ENCODE data around the gene PTPRQ. TPM values are rescaled to one million over a fixed set of nuclear protein-coding genes. Genes with fewer than 3 reads are reported as not detected.

The PTPRQ gene
- total RNA-seq, 1 donor from 2014 or later: 0.64 TPM

DNA sequence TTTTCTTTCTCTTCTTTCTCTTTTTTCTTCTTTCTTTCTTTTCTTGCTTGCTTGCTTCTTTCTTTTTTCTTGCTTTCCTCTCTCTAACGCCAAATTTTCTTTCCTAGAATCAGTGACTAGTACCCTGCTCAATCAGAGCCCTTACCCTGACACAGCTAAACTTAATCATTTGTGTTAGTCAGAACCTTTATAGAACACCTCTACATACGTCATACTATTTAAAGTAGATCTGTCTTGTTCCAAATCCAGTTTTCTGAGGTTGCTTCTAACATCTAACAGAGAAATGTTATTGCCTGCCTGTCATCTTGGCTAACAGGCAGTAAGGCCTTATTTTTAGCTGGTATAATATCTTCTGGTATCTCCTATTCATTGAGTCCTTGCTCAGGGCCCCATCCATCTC lies 197.9 kb downstream of the PTPRQ start:
- intact Hi-C loops (cut with DNase I): no loop called here
- no peaks in the 10 kb centered on the region for H3K4me1 ChIP-seq

DNA sequence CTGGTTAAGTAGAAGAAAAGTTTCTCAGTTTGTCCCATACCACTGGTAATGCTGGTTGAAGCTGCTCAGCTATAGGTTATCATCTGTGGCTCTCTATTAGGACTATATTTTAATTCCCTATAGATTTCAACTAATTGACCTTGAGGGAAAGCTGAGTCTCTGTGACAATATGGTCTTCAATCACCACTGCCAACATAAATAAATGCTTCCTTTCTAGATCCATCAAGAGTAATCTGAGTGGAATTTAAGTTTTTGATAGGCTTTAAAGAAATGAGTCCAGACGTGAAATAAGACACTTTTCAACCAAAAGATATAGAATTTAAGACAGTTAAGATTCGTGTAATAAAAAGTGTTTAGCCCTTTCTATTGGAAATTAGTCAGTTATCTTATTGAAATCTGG lies 199.9 kb downstream of the PTPRQ start:
- Histone ChIP-seq H3K4me3 (no peak overlapping the region), H3K9me3 (no peaks in the 10 kb centered on the region), H3K4me1 (no peaks in the 10 kb centered on the region), H3K36me3 (no peaks in the 10 kb centered on the region), H3K27ac (no peak overlapping the region), H3K27me3 (no peaks in the 10 kb centered on the region)
- no peak for DNase-seq (ENCODE audit: low spot score in 2 of 2)
- TF ChIP-seq, protein P1, sequence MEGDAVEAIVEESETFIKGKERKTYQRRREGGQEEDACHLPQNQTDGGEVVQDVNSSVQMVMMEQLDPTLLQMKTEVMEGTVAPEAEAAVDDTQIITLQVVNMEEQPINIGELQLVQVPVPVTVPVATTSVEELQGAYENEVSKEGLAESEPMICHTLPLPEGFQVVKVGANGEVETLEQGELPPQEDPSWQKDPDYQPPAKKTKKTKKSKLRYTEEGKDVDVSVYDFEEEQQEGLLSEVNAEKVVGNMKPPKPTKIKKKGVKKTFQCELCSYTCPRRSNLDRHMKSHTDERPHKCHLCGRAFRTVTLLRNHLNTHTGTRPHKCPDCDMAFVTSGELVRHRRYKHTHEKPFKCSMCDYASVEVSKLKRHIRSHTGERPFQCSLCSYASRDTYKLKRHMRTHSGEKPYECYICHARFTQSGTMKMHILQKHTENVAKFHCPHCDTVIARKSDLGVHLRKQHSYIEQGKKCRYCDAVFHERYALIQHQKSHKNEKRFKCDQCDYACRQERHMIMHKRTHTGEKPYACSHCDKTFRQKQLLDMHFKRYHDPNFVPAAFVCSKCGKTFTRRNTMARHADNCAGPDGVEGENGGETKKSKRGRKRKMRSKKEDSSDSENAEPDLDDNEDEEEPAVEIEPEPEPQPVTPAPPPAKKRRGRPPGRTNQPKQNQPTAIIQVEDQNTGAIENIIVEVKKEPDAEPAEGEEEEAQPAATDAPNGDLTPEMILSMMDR (IDR thresholded peaks at IDR 0.05): no peak
- intact Hi-C loops (cut with DNase I): no loop called here

More for the DNA sequence above, 197.9 kb downstream of the PTPRQ start:
- TF ChIP-seq, protein P1 (IDR thresholded peaks at IDR 0.05): no peak
- no peak for DNase-seq (ENCODE audit: low spot score in 2 of 2)
- no peak overlapping the region for H3K27ac ChIP-seq
- no peaks in the 10 kb centered on the region for H3K27me3 ChIP-seq
- no peaks in the 10 kb centered on the region for H3K9me3 ChIP-seq
- no peak overlapping the region for H3K4me3 ChIP-seq
- H3K36me3 ChIP-seq: no peaks in the 10 kb centered on the region

DNA sequence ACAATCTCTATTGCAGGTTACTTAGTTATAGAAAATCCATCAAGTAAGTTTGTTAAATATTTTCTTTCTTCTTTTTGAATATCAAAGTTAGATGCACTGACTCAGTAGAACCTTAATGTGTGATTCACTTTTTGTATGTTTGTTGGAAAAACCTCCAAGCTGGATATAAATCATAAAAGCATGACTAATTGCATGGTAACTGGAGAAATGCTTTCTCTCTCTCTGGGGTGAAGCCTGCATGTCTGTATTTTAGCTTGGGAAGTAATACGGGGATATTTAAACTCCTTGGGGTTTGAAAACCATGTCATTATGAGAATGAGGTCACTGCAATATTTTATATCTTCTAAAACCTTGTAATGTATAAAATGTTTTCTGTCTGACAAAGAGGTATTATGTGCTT lies 204.8 kb downstream of the PTPRQ start:
- no peaks in the 10 kb centered on the region for H3K9me3 ChIP-seq
- no peak overlapping the region for H3K27ac ChIP-seq
- no peaks in the 10 kb centered on the region for H3K27me3 ChIP-seq
- H3K36me3 ChIP-seq: no peaks in the 10 kb centered on the region
- H3K4me3 ChIP-seq: no peak overlapping the region
- DNase-seq (ENCODE audit: low spot score in 2 of 2): no peak
- intact Hi-C loops (cut with DNase I): no loop called here
- TF ChIP-seq, protein P1 (IDR thresholded peaks at IDR 0.05): no peak
- H3K4me1 ChIP-seq: no peaks in the 10 kb centered on the region

DNA sequence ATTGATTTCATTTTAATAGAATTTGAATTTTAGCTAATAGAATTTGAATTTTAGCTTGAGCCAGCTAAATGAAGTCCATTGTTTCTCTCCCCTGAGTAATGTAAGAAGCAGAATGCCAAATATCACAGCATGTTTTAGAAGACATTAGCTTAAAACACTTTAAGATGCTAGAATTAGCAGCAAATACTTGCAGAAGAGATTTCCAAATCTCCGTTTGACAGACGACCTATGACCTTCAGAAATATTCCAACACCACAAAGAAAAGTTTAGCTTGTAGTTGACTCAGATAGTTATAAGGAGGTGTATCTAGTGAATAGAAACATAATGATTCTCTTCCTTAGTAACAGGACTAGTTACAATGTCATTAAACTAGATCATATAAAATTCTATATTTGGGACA lies 211.7 kb downstream of the PTPRQ start:
- Histone ChIP-seq H3K4me1 (no peaks in the 10 kb centered on the region), H3K4me3 (no peak overlapping the region), H3K27ac (no peak overlapping the region), H3K36me3 (no peaks in the 10 kb centered on the region), H3K9me3 (no peaks in the 10 kb centered on the region), H3K27me3 (no peaks in the 10 kb centered on the region)
- DNase-seq (ENCODE audit: low spot score in 2 of 2): no peak
- intact Hi-C loops (cut with DNase I): no loop called here
- TF ChIP-seq, protein P1 (IDR thresholded peaks at IDR 0.05): no peak

DNA sequence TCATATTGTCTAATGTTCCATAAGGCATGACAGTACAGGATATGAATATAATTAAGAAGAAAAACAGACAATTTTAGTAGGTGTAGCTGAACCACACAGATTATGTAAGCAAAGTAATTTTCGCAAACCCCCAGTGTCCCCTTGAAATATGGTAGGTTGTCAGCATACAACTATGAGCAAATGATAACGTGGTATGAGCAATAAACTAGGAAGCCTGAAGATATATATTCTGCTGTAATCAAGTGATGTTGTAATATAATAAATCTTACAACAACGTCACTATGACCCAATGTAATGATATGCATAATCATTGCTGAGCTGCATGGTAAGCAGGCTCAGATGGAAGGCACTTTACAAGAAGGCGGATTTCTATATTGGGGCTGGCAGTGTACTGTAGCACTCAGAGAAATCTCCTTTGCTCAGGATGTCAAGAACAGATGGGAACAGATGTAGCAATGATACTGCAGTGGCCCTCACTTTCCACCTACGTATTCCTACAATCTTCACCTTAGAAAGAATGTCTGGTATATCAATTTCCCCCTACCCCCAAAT lies 215.6 kb downstream of the PTPRQ start:
- H3K4me3 ChIP-seq: no peak overlapping the region
- H3K36me3 ChIP-seq: no peaks in the 10 kb centered on the region
- H3K4me1 ChIP-seq: no peaks in the 10 kb centered on the region
- intact Hi-C loops (cut with DNase I): no loop called here
- no peak overlapping the region for H3K27ac ChIP-seq
- TF ChIP-seq, protein P1 (IDR thresholded peaks at IDR 0.05): no peak
- H3K27me3 ChIP-seq: no peaks in the 10 kb centered on the region
- DNase-seq (ENCODE audit: low spot score in 2 of 2): no peak
- no peaks in the 10 kb centered on the region for H3K9me3 ChIP-seq

DNA sequence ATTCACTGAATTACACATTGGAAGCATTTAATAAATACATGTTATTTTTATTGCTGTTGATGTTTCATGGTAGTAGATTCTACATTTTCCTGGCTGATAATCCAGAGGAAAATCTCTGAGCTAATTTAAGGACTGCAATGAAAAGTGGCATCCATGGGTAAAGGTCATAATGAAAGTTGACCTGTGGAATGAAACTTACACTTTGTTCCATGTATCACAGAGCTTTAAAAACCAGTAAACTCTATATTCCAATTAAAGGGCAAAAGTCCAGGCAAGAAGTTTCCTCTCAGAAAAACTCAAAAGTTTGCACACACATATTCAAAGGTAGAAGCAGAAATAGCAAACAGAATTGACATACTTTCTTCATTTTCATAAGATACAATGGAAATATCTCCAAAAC lies 218.6 kb downstream of the PTPRQ start:
- H3K9me3 ChIP-seq: no peaks in the 10 kb centered on the region
- no peak for DNase-seq (ENCODE audit: low spot score in 2 of 2)
- no peaks in the 10 kb centered on the region for H3K4me1 ChIP-seq
- no peak overlapping the region for H3K4me3 ChIP-seq
- intact Hi-C loops (cut with DNase I): no loop called here
- no peaks in the 10 kb centered on the region for H3K27me3 ChIP-seq
- H3K36me3 ChIP-seq: no peaks in the 10 kb centered on the region
- TF ChIP-seq, protein P1 (IDR thresholded peaks at IDR 0.05): no peak
- no peak overlapping the region for H3K27ac ChIP-seq

All from ascending aorta (tissue), 2 donors.